Activated T-helper 9 cell treated with anti-CD3 and anti-CD28 coated beads, Interleukin-2, amount 50 U/mL, for 16 hours (primary cell): Measurements from ENCODE around the gene TNNT3.

ENCODE experiments used
- DNase-seq: peaks from one replicate; pipeline ENCODE4 v3.0.0-alpha.2; 2020; ENCODE audit warnings: low read depth

Gene TNNT3

DNA sequence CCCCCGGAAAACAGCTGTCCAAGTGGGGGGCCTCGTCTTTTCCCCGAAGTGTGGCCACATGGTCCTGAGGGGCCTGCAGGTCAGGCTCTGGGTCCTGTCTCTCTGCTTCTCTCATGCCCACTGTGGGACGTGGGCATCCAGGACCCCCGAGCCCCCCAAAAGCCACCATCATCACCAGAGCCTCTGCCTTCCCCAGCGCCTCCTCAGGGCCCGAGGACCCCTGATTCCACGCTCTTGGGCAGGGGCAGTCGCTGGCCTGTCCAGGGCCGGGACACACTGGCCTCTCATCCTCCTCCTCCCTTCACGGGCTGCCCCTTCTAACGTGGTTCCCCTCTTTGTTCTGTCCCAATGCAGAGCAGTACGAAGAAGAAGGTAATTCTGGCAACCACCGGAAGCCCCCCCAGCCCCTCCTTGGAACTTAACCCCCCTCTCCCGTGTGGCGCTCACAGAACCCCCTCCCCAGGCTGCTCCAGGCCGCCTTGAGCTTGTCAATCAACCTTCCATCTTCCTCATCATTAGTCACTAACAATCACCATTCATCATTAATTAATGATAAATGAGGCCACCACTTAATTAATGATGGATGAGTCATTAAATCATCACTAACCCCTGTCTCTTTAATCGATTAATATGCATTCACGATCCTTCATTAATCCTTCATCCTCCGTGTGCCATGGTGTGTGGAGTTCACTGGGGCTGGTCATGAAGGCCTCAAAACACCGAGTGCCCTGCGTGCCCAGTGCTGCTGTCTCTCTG, 3.9 kb downstream of the TNNT3 start:
- DNase-seq = no peak

- no peak for DNase-seq
Measured at GRCh38 chr11:1924181-1924580, 4.7 kb downstream of the TNNT3 start.

- no peak for DNase-seq
Measured at GRCh38 chr11:1924646-1925372, 5.3 kb downstream of the TNNT3 start.

DNA sequence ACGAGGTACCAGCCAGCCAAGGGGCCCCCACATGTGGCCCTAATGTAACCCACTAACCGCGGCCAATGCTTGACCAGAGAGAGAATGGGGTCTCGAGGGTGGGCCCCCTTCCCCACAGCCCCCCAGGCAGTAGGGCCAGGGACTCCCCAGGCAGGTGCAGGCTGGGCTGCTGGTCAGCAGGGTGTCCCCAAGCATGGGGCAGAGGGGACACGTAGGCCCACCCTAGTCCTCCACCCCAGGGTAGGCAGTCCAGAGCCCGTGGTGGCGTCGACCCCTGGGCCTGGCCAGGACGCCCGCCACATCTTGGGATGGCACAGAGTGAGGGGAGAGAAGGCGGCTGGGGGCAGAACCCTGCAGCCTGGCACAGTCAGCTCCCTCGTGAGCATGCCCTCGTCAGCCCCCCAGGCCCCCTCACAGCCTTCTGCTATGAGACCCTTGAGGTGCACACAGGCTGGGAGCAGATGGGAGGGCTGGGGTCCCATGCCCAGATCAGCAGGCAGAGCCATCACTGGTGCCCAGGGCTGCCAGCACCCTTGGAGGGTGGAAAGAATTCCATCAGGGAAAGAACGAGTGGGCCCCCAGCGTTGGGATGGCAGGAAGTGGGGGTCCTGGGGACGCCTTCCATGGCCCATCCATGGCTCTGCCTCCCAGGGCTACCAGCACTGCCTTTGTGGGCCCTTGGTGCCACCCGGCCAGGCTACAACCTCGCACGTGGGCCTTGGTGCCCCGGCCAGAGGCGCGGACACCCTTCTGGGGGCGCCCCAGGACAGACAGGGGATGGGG, 6.1 kb downstream of the TNNT3 start:
- DNase-seq = no peak

- no peak for DNase-seq
Measured at GRCh38 chr11:1926156-1927025, 6.9 kb downstream of the TNNT3 start.

DNA sequence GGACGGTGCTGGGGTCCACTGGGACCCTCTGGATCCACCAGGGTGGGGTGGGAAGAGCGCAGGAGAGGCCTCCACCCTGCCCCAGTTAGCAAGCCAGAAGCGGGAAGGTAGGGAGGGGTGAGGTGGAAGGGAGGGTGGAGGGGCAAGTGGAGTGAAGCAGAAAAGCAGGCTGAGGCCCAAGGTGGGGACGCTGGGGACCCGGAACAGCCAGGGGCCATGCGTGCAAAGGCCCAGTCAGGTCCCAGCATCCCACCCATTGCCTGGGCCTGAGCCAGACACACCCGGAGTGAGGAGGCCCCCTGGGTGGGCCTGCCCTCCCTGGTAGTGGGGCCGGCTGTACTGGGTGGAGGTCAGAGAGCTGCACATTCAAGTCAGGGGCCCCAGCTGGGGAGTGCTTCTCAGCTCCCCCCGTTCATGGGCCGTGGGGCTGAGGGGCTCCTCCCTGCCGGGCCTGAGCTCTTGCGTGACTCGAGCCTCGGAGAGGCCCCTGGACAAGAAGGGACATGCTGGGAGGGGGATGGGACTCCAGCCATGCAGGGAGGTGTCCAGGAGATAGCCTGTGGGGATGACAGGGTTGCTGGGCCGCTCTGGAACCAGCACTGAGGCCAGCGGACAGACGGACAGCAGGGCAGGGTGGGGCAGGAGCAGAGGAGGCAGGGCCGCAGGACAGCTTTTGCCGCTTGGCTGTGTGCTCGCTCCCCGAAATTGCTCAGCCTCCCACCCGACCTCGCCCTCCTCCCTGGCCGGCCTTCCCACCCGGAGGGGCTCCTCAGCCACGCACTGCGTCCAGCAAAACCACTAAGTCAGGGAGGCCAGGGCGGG, 7.7 kb downstream of the TNNT3 start:
- no peak for DNase-seq

DNA sequence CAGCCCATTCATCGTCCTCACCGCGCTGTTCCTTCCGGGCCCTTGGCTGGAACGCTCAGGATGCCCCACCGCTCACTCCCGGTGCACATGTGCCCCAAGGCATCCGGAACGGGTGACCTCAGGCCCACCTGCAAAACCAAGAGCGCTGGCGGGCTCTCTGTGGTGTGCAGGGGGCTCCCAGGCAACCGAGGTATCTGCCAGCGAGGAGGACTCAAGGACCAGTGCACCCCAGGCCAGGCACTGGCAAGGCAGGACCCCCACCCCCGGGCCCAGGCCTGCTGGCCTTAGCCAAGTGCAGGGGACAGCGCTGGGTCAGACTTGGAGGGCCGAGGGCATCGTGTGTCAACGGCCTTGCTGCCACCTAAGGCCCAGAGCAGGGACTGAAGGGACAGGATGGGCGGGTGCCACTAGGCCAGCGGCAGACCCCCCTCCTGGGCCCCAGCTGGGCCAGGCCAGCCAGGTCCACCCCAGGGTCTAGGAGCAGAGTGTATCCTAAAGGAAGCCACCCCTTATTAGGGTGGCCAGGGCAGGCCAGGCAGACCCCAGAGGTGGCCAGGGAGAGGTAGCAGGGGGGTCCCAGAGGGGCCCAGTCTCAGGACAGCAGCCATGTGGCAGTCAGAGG, 8.5 kb downstream of the TNNT3 start:
- DNase-seq = no peak

DNA sequence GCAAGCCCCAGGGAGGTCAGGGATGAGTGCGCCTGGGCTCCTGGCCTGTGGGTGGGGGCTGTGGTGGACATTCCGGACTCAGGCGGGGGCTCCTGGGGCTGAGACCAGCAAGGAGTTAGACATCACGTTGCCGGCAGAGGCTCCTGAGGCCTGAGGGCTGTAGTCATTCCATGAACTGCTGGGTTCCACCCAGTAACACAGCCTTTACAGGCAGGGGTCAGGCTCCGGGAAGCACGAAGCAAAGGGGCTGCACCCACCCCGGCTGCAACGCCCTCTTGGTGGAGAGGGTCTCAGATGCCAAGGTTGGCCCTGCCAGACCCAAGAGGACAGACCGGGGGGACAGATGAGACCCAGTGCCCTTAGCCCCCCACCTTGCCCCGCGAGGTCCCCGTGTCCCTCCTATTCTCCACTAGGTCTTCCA, 9.0 kb downstream of the TNNT3 start:
- no peak for DNase-seq

- DNase-seq = no peak
Measured at GRCh38 chr11:1928891-1929541, 9.5 kb downstream of the TNNT3 start.

DNA sequence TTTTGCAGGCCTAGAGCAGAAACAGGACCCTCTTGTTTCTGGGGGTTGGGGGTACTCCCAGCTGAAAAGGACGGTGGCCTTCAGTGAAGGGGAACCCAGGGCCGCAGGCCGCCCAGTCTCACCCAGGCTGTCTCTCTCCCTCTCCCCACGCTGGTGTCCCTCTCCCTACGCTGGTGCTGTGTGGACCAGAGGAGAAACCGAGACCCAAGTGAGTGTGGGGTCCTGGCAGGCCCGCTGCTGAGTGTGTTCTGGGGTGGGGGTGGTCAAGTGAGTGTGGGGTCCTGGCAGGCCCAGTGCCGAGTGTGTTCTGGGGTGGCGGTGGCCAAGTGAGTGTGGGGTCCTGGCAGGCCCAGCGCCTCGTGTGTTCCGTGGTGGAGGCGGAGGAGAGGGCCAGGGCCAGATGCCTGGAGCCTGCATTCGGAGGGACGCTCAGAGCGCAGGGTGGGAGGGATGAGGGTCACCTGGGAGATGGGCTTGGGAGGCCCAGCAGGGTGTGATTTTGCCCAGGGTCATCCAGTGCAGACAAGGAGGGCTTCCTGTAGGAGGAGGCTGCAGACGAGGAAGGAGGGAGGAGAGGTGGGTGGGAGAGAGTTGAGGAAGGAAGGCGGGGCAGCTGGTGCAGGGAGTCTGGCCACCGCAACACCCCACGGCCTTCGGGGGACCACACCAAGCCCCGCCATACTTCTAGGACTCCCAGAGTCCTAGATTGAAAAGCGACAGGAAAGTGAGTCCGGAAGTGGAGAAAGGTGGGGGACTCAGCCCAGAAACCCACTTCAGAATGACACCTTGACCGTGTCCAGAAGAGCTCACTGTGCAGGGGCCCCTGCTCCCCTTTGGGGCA, 10.3 kb downstream of the TNNT3 start:
- DNase-seq = no peak

DNA sequence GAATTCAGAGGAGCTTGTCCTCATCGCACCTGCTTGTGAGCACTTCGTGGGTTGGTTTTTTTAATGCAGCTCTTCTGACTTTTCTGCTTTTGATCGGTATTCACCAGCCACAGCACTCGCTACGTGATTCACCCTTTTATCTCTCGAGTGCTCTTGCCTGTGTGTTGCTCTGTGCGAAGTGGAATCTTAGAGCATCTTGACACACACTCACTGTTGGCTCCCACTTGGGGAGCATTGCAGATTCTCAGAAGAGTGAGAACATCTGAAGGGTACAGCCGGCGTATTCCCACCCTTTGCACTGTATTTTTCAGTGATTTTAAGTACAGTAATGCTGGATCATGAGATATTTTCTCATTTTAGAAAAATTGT, 10.9 kb downstream of the TNNT3 start:
- DNase-seq = no peak

DNA sequence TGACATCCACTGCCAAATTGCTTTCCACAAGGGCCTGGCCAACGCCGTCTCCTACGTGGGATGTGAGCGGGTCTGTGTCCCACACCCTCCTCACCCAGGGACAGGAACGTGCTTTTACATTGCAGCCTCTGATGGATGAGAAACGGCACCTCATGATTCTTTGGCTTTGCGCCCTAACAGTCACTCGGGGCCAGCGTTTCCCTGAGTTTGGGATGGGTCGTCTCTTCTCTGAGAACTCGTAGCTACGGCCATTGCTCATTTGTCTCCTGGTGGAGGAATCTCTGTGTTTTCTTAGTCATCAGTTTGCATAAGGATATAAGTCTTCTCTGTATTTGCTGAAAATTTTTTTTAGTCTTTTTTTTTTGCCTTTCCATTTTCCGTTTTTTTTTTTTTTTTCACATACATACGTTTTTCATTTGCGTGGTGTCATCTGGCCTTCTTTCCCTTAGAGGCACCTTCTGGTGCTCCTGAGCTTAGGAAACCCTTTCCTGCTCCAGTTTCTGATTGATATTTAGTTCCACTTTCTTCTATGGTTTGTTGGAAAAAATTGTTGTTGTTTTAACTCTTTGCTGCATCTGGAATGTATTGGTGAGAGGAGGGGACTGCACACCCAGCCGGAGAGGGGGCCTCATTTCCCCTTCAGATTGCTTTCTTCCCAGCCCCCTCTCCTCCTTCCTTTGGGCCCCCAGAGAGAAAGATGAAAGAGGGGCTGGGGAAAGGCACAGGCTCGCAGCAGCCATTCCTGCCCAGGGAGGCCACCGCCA, 12.0 kb downstream of the TNNT3 start:
- DNase-seq = no peak

GRCh38 chr11:1932105-1932480, 12.6 kb downstream of the TNNT3 start:
- no peak for DNase-seq

DNA sequence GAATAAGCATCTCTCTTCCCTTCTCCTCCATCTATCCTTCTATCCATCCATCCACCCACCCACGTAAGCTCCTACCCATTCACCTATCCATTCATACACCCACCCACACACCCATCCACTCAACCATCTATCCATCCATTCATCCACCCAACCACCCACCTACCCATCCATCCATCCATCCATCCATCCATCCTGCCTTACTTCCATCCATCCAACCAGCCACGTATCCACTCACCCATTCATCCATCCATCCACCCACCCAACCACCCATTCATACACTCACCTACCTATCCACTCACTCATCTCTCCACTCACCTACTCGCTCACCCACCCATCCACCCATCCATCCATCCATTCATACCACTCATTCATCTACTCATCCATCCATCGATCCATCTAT, 13.2 kb downstream of the TNNT3 start:
- no peak for DNase-seq

DNA sequence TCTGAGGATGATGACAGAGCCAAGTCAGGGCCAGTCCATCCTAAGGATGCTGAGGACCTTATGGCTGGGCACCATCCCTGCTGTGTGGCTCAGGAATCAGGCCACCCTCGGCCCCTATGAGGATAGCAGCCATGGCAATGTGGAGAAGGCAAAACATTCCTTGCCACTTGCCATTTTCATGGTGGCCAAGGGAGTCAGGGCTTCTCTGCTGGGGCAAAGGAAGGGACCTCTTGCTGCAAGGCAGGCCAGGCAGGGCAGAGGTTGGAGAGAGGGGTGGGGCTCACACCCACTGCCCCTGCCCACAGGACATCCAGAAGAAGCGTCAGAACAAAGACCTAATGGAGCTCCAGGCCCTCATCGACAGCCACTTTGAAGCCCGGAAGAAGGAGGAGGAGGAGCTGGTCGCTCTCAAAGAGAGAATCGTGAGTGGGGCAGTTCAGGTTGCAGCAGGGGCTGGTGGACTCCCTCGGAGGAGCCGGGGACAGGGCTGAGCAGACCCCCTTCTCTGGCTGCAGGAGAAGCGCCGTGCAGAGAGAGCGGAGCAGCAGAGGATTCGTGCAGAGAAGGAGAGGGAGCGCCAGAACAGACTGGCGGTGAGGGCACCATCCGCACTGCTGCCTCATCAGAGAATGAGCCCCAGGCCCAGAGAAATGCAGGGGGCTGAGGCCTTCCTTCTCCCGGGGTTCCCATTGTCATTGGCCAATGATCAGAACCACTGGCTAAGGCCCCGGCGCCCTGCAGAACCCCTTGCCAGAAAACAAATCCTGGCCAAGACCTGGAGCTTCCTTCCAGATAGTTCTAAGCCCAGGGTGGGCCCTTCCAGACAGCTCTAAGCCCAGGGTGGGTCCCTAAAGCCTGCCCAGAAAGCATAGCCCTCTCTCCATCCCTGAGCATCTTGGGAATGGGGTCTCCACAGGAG, 14.2 kb downstream of the TNNT3 start:
- DNase-seq = no peak

DNA sequence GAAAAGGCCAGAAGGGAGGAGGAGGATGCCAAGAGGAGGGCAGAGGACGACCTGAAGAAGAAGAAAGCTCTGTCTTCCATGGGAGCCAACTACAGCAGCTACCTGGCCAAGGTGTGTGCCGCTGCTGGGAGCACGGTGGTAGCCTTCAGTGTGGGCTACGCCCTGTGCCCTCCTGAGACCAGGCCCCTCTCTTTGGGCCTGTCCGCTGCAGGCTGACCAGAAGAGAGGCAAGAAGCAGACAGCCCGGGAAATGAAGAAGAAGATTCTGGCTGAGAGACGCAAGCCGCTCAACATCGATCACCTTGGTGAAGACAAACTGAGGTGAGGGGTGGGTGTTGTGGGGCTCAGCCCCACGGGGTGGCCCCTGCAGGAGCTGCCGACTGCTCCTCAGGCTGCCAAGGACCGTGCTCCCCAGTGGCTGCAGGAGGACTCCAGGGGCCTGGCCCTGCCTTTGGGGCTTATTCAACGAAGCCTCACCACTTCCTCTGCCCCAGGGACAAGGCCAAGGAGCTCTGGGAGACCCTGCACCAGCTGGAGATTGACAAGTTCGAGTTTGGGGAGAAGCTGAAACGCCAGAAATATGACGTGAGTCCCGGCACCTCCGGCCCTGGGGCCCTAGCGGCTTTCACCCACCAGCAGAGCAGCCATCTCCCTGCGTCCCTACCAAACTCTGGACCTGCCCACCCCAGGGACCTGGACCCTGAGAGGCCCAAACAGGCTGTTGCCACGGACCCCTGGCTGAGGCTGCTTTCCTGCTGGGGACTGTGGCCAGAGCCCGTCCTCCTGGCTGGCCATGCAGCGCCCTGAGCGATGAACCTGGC, 15.0 kb downstream of the TNNT3 start:
- DNase-seq = no peak
